HuH-7 (cell line): ENCODE measurements around the gene PICALM.
"Not testable (repeated sequence)": the region's sequence is repeated elsewhere in the genome, so short reads cannot be mapped to it uniquely, and the experiment has no call there.

Experiments
- DNase-seq: peaks from one replicate; pipeline ENCODE4 v3.0.0; 2011; ENCODE audit warnings: low spot score

PICALM gene

GRCh38 chr11:85974122-85974521, 94.8 kb downstream of the PICALM start:
- no peak for DNase-seq

GRCh38 chr11:85970593-85970992, 98.3 kb downstream of the PICALM start:
- DNase-seq = no peak

- DNase-seq = no peak
These were observed 101.4 kb downstream of the PICALM start for GRCh38 chr11:85967457-85967856.

GRCh38 chr11:85965202-85965601, 103.7 kb downstream of the PICALM start:
- DNase-seq = no peak

- DNase-seq = no peak
These were observed 106.9 kb downstream of the PICALM start for GRCh38 chr11:85961930-85962363.

- no peak for DNase-seq
These were observed 107.8 kb downstream of the PICALM start for GRCh38 chr11:85961130-85961529.

- no peak for DNase-seq
These were observed 108.2 kb downstream of the PICALM start for GRCh38 chr11:85960678-85961077.

GRCh38 chr11:85955531-85955930, 113.4 kb downstream of the PICALM start:
- no peak for DNase-seq

GRCh38 chr11:85953491-85954143, 115.3 kb downstream of the PICALM start:
- no peak for DNase-seq

- not testable (repeated sequence) for DNase-seq
These were observed 116.8 kb downstream of the PICALM start for GRCh38 chr11:85952108-85952485.

GRCh38 chr11:85951428-85952107, 117.3 kb downstream of the PICALM start:
- DNase-seq = no peak

- DNase-seq = no peak
These were observed 117.9 kb downstream of the PICALM start for GRCh38 chr11:85951049-85951405.

GRCh38 chr11:85950317-85951048, 118.4 kb downstream of the PICALM start:
- DNase-seq = no peak

- DNase-seq = no peak
These were observed 119.1 kb downstream of the PICALM start for GRCh38 chr11:85949798-85950197.

- DNase-seq = no peak
These were observed 120.0 kb downstream of the PICALM start for GRCh38 chr11:85948884-85949283.

- no peak for DNase-seq
These were observed 121.2 kb downstream of the PICALM start for GRCh38 chr11:85947431-85948272.

- no peak for DNase-seq
These were observed 122.7 kb downstream of the PICALM start for GRCh38 chr11:85946221-85946620.

GRCh38 chr11:85945788-85946187, 123.1 kb downstream of the PICALM start:
- DNase-seq = no peak

- no peak for DNase-seq
These were observed 123.6 kb downstream of the PICALM start for GRCh38 chr11:85945296-85945695.

- peak; percentile 72 for DNase-seq
These were observed 127.4 kb downstream of the PICALM start for GRCh38 chr11:85941380-85941973.

- peak; percentile 22 for DNase-seq
These were observed 129.5 kb downstream of the PICALM start for GRCh38 chr11:85939099-85940015.
